Renal cortex interstitium (tissue), 11 donors: ENCODE data around the gene SLC7A14. TPM values are rescaled to one million over a fixed set of nuclear protein-coding genes. Genes with fewer than 3 reads are reported as not detected.

ENCODE experiments used
- DNase-seq, 11 donors: peaks; one replicate each; pipeline ENCODE4 v3.0.0-alpha.2; 2013; ENCODE audit warnings: low read depth in 9 of 11, low spot score in 4 of 11; ENCODE audit errors: extremely low read depth in 1 of 11
- polyA plus RNA-seq, 3 donors: library from polyadenylated mRNA; unstranded; fragments of 120-200 nt; gene quantifications; one replicate each; pipeline ENCODE4 v1.2.1, GENCODE V29; 2013; ENCODE audit not compliant: insufficient read length in 3 of 3

SLC7A14 gene
- polyA plus RNA-seq, 3 donors, result 1.4 to 2.7 (median 2.0) TPM

DNA sequence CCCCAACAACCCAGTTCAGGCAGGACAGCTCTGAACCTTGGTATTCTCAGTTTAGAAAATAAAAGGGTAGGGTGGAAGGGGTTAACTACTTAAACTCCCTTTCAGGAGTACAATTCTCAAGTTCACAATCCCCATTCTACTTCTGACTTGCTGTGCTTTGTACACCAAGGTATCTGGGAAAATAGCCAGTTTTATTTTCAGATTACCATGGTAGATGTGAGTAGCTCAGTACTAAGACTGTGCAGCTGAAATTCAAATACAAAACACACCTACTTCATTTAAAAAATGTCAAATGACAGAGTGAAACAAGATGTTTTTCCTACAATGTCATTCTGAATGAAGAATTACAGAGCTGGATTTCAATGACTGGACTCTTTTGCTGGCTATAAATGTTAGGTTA lies 27.4 kb downstream of the SLC7A14 start:
- DNase-seq, result no peak

- DNase-seq, result no peak
Measured at GRCh38 chr3:170555329-170555728, 30.5 kb downstream of the SLC7A14 start.

- no peak for DNase-seq
Measured at GRCh38 chr3:170553788-170554757, 31.8 kb downstream of the SLC7A14 start.

- no peak for DNase-seq
Measured at GRCh38 chr3:170551252-170551651, 34.6 kb downstream of the SLC7A14 start.

- DNase-seq, result no peak
Measured at GRCh38 chr3:170542704-170543103, 43.2 kb downstream of the SLC7A14 start.

DNA sequence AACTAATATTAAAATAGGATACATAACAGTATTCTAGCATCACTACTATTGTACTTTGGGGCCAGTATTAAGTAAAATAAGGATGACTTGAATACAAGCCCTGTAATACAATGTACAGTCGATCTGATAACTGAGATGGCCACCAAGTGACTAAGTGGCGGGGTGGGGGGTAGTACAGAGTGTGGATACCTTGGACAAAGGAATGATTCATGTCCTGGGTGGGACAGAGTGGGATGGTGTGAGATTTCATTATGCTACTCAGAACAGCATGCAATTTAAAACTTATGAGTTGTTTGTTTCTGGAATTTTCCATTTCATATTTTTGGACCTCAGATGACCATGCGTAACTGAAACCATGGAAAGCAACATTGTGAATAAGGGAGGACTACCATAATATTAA lies 46.0 kb downstream of the SLC7A14 start:
- DNase-seq, result no peak

- DNase-seq, result no peak
Measured at GRCh38 chr3:170536712-170537111, 49.2 kb downstream of the SLC7A14 start.

- no peak for DNase-seq
Measured at GRCh38 chr3:170534227-170534626, 51.6 kb downstream of the SLC7A14 start.

- no peak for DNase-seq
Measured at GRCh38 chr3:170532573-170532972, 53.3 kb downstream of the SLC7A14 start.

DNA sequence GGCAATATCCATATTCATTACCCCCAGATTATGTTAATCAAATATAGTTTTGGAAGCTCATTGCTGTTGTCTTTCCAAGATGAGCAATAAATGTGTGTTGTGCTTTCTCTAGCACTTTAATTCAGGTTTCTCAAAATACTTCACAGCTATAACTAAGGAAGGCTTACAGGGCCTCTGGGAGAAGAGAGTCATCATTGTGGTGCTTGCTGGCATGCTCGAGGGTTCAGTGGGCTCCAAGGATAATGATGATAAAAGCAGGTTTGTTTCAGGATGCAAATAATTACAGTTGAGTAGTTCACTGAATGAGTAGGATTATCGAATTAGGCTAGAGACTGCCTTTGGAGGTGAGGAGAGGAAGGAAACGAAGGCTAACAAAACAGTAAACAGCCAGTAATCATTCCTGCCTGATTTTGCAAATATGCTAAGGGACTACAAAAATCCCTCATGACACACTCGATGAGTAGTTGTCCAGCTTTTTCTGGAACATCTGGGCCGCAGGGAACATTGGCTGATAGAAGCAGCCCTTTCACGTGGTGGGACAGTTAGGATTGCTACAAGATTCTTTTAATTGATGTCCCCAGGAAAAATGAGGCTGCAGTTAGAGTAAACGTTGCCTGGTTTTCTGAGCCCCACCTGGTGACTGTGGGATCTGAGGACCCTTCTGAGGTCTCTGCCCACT lies 54.1 kb downstream of the SLC7A14 start:
- DNase-seq, result no peak

- no peak for DNase-seq
Measured at GRCh38 chr3:170531054-170531453, 54.8 kb downstream of the SLC7A14 start.

DNA sequence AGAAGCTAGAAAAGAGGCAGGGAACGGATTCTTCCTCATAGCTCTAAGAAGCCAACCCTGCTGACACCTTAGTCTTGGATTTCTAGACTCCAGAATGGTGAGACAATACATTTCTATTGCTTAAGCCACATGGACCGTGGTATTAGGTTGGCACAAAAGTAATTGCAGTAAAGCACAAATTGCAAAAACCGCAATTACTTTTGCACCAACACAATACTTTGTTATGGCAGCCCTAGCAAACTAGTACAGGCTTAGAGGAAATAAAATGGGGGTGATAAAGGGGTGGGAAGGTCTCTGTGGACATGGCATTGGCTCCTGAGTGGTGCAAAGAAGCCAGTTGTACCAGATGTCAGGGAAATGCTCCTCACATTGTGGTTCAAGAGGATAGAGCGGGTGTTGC lies 56.0 kb downstream of the SLC7A14 start:
- DNase-seq, result no peak

GRCh38 chr3:170529346-170529745 lies 56.5 kb downstream of the SLC7A14 start:
- DNase-seq, result no peak

GRCh38 chr3:170528726-170529125 lies 57.1 kb downstream of the SLC7A14 start:
- no peak for DNase-seq

- DNase-seq, result no peak
Measured at GRCh38 chr3:170524073-170524472, 61.8 kb downstream of the SLC7A14 start.

GRCh38 chr3:170523248-170523647 lies 62.6 kb downstream of the SLC7A14 start:
- DNase-seq, result no peak

DNA sequence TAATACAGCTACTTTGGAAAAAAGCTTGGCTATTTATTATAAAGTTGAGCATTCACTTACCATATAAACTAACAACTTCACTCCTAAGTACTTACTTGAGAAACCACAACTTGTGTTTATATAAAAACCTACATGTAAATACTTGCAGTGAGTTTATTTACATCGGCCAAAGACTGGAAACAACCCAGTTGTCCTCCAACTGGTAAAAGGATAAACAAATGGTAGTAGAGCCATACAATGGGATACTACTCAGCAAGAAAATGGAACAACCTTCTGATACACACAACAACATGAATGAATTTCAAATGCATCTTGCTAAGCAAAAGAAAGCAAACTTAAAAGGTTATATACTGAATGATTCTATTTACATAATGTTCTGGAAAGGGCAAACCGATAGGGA lies 63.7 kb downstream of the SLC7A14 start:
- DNase-seq, result no peak

DNA sequence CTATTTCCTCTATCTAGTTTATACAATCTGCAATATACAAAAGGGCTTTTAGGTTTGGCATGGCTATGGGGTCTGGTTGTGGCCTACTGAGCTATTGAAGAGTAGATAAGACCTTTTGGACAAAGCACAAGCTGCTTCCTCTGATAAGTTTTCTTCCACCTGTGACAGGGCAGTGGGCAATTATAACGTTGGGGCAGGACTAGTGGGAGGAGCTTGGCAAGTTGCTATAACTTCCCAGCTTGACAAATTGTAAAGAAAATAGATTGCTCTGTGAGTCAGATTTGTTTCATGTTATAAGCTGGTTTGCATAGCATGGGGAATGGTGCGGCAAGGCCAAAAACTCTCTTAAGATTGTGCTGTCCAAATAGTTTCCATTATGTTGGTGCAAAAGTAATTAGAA lies 64.9 kb downstream of the SLC7A14 start:
- DNase-seq, result no peak

GRCh38 chr3:170517242-170517945 lies 68.5 kb downstream of the SLC7A14 start:
- no peak for DNase-seq

DNA sequence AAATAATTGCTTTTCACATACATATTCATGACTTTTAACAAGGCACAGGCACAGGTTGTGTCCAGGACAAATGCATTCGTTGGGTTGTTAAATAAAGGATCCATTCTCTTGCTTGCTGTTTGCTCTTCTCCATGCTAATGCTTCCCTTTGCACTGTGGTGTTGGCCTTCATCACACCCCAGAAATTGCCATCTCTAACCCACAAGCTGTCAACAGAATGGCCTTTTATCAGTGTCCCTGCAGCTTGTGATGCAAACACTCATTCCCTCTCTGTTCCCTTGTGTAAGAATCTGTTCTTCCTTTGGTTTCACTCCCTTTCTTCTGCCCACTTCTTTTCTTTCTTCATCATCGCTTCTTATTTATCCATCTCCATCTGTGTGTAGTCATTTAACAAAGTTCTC lies 72.2 kb downstream of the SLC7A14 start:
- no peak for DNase-seq
